Keratinocyte (primary cell): ENCODE data around the gene MME. TPM values are rescaled to one million over a fixed set of nuclear protein-coding genes. Genes with fewer than 3 reads are reported as not detected.
"Not testable (repeated sequence)": the region's sequence is repeated elsewhere in the genome, so short reads cannot be mapped to it uniquely, and the experiment has no call there.

ENCODE experiments used
- DNase-seq: peaks from one replicate; pipeline ENCODE4 v3.0.0-alpha.2; 2011; ENCODE audit warnings: low read depth, missing footprints, low spot score
- FAIRE-seq: peaks from 2 replicates; lab custom pipeline; 2011; peaks lifted over from hg19 to GRCh38; lab: Jason Lieb, UNC
- H2AFZ ChIP-seq: 2 replicates; pipeline ENCODE4 v1.6.0; 2012; ENCODE audit warnings: low read length, control low read depth, inconsistent platforms; ENCODE audit not compliant: control insufficient read depth
- H3K27ac ChIP-seq: 2 replicates; pipeline ENCODE4 v1.5.1; 2011; ENCODE audit warnings: low read length; ENCODE audit not compliant: control insufficient read depth, insufficient read depth
- H3K27me3 ChIP-seq: 3 replicates; pipeline ENCODE4 v1.6.0; 2011; ENCODE audit warnings: low read length; ENCODE audit not compliant: control insufficient read depth, insufficient read depth; ENCODE audit errors: extremely low read depth
- H3K36me3 ChIP-seq, 2 experiments: 2 replicates in 1 of 2; 3 replicates in 1 of 2; pipeline ENCODE4 v1.5.1; 2011; ENCODE audit warnings: low read length in 2 of 2, mild to moderate bottlenecking in 1 of 2; ENCODE audit not compliant: control insufficient read depth in 2 of 2, insufficient read depth in 2 of 2; ENCODE audit errors: extremely low read depth in 1 of 2
- H3K4me1 ChIP-seq: 3 replicates; pipeline ENCODE4 v1.5.1; 2011; ENCODE audit warnings: low read length; ENCODE audit not compliant: control insufficient read depth, insufficient read depth; ENCODE audit errors: extremely low read depth
- H3K4me2 ChIP-seq: 3 replicates; pipeline ENCODE4 v1.6.0; 2011; ENCODE audit warnings: low read depth, low read length; ENCODE audit not compliant: control insufficient read depth, insufficient read depth; ENCODE audit errors: extremely low read depth
- H3K4me3 ChIP-seq, 3 experiments: fragments of 200-600 bp in 1 of 3; sonication (generic) in 1 of 3; 2 replicates in 2 of 3; 3 replicates in 1 of 3; pipeline ENCODE4 v1.5.1; 2011 to 2016; ENCODE audit warnings: low read length in 3 of 3, mild to moderate bottlenecking in 3 of 3, control low read depth in 2 of 3, inconsistent platforms in 1 of 3, low read depth in 1 of 3, mixed read lengths in 1 of 3, mixed run types in 1 of 3, moderate library complexity in 1 of 3; ENCODE audit not compliant: control insufficient read depth in 2 of 3, insufficient read depth in 2 of 3; ENCODE audit errors: extremely low read depth in 1 of 3
- H3K79me2 ChIP-seq: 2 replicates; pipeline ENCODE4 v1.6.0; 2012; ENCODE audit warnings: low read length; ENCODE audit not compliant: control insufficient read depth, insufficient read depth
- H3K9ac ChIP-seq: 3 replicates; pipeline ENCODE4 v1.6.0; 2011; ENCODE audit warnings: low read length; ENCODE audit not compliant: control insufficient read depth, insufficient read depth; ENCODE audit errors: extremely low read depth
- H3K9me1 ChIP-seq: 3 replicates; pipeline ENCODE4 v1.6.0; 2011; ENCODE audit warnings: low read length; ENCODE audit not compliant: control insufficient read depth, insufficient read depth; ENCODE audit errors: extremely low read depth
- H3K9me3 ChIP-seq: 2 replicates; pipeline ENCODE4 v1.5.1; 2012; ENCODE audit warnings: low read depth, low read length; ENCODE audit not compliant: control insufficient read depth
- H4K20me1 ChIP-seq: 3 replicates; pipeline ENCODE4 v1.6.0; 2011; ENCODE audit warnings: low read length; ENCODE audit not compliant: control insufficient read depth, insufficient read depth; ENCODE audit errors: extremely low read depth
- EZH2 ChIP-seq: IDR thresholded peaks from one replicate; pipeline ENCODE4 v1.6.1; 2012; ENCODE audit warnings: inconsistent platforms, mild to moderate bottlenecking, low read length, moderate library complexity
- dilution Hi-C: fragments of 300-500 bp; cut with MboI; formaldehyde crosslinking; loops from one replicate; pipeline ENCODE4 v1.7.0; 2020; ENCODE audit warnings: low sequenced_read_pairs; ENCODE audit not compliant: extremely low pct_ligation_motif_present
- polyA plus RNA-seq, 5 experiments: library from polyadenylated mRNA; depleted of rRNA in 3 of 5; stranded (reverse) in 3 of 5; stranded (forward) in 1 of 5; unstranded in 1 of 5; fragments of >200 nt; gene quantifications; 1 replicate in 1 of 5; 2 replicates in 3 of 5; 3 replicates in 1 of 5; pipeline versions ENCODE4 v1.2.1 to v1.2.3, GENCODE V29; 2011 to 2012; ENCODE audit warnings: missing spikeins in 2 of 5, low read depth in 1 of 5, low replicate concordance in 1 of 5
- TF ChIP-seq, protein P1 (sequence below), 3 experiments: IDR thresholded peaks in 1 of 3; conservative IDR thresholded peaks in 1 of 3; optimal IDR thresholded peaks in 1 of 3; 2 replicates in 2 of 3; 3 replicates in 1 of 3; pipeline versions ENCODE3 to v1.5.1; 2011; ENCODE audit warnings: low read length in 3 of 3, mild to moderate bottlenecking in 3 of 3, moderate library complexity in 2 of 3, control low read depth in 1 of 3, inconsistent platforms in 1 of 3; ENCODE audit not compliant: insufficient read depth in 2 of 3; ENCODE audit errors: extremely low read depth in 1 of 3

The MME gene
- polyA plus RNA-seq, 1 donor (not counting 4 experiments of a cell fraction or from before 2014, with no cell fraction given) = 2.0 TPM

DNA sequence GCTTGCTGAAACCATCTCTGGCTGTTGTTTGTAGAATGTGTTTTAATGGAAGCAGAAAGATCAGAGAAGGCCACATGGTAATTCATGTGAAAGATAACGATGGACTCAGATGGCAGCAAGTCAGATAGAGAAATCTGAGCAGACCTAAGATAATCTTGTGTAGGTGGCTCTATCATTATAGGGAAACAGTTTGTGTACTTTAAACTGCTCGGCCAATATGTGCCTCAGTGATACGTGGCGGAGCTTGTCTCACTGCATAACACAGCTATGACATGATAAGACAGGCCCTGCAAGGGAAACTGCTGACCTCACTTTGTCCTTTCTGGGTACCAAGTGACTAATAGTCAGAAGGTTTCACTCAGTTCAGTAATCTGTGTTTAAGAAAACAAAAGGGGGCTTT lies 51.0 kb downstream of the MME start:
- Histone ChIP-seq H3K4me2 (peak overlapping the region; percentile 46), H3K4me1 (peaks cover 10% of the 10 kb centered on the region), H3K27me3 (no peaks in the 10 kb centered on the region), H3K9me1 (no peaks in the 10 kb centered on the region), H3K36me3 (no peaks in the 10 kb centered on the region), H3K4me3 (no peak overlapping the region), H3K9me3 (no peaks in the 10 kb centered on the region), H3K9ac (no peak overlapping the region), H3K27ac (peak overlapping the region; percentile 63), H2AFZ (peak overlapping the region; percentile 53), H3K79me2 (no peaks in the 10 kb centered on the region), H4K20me1 (no peaks in the 10 kb centered on the region)
- dilution Hi-C loops = no loop called here
- peak; percentile 44 for FAIRE-seq
- DNase-seq = no peak
- TF ChIP-seq, protein P1, sequence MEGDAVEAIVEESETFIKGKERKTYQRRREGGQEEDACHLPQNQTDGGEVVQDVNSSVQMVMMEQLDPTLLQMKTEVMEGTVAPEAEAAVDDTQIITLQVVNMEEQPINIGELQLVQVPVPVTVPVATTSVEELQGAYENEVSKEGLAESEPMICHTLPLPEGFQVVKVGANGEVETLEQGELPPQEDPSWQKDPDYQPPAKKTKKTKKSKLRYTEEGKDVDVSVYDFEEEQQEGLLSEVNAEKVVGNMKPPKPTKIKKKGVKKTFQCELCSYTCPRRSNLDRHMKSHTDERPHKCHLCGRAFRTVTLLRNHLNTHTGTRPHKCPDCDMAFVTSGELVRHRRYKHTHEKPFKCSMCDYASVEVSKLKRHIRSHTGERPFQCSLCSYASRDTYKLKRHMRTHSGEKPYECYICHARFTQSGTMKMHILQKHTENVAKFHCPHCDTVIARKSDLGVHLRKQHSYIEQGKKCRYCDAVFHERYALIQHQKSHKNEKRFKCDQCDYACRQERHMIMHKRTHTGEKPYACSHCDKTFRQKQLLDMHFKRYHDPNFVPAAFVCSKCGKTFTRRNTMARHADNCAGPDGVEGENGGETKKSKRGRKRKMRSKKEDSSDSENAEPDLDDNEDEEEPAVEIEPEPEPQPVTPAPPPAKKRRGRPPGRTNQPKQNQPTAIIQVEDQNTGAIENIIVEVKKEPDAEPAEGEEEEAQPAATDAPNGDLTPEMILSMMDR (optimal IDR thresholded peaks at IDR 0.05 in 1 of 3, IDR thresholded peaks at IDR 0.05 in 1 of 3, conservative IDR thresholded peaks at IDR 0.05 in 1 of 3; ENCODE audit: extremely low read depth in 1 of 3, insufficient read depth in 2 of 3, low read length in 3 of 3) = no peak
- no peak for TF ChIP-seq EZH2

DNA sequence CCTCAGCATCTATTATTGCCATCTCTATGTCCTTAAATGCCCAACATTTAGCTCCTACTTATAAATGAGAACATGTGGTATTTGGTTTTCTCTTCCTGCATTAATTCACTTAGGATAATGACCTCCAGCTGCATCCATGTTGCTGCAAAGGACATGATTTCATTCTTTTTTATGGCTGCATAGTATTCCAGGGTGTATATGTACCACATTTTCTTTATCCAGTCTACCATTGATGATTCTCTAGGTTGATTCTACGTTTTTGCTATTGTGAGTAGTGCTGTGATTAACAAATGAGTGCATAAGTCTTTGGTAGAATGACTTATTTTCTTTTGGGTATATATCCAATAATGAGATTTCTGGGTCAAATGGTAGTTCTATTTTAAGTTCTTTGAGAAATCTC lies 54.2 kb downstream of the MME start:
- H3K4me1 ChIP-seq = peaks cover 10% of the 10 kb centered on the region
- DNase-seq, dilution Hi-C loops, H4K20me1 ChIP-seq, H3K4me3 ChIP-seq, H3K9me1 ChIP-seq, H3K4me2 ChIP-seq, H2AFZ ChIP-seq, FAIRE-seq, H3K9ac ChIP-seq, H3K9me3 ChIP-seq, H3K27me3 ChIP-seq, H3K36me3 ChIP-seq, H3K27ac ChIP-seq, H3K79me2 ChIP-seq: not testable (repeated sequence)

DNA sequence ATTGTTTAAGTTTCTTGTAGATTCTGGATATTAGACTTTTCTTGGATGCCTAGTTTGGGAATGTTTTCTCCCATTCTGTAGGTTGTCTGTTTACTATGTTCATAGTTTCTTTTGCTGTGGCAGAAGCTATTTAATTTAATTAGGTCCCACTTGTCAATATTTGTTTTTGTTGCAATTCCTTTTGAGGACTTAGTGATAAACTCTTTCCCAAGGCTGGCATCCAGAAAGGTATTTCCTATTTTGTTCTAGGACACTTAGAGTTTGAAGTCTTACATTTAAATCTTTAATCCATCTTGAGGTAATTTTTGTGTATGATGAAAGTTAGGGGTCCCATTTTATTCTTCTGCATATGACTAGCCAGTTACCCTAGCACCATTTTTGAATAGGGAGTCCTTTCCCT lies 54.9 kb downstream of the MME start:
- Histone ChIP-seq H4K20me1 (no peaks in the 10 kb centered on the region), H3K4me2 (no peak overlapping the region), H3K27ac (no peak overlapping the region), H3K79me2 (no peaks in the 10 kb centered on the region), H3K9ac (no peak overlapping the region), H3K9me3 (no peaks in the 10 kb centered on the region), H3K9me1 (no peaks in the 10 kb centered on the region), H3K4me1 (peaks cover 10% of the 10 kb centered on the region), H3K4me3 (no peak overlapping the region), H3K36me3 (no peaks in the 10 kb centered on the region), H3K27me3 (no peaks in the 10 kb centered on the region), H2AFZ (no peak overlapping the region)
- TF ChIP-seq, protein P1 (optimal IDR thresholded peaks at IDR 0.05 in 1 of 3, IDR thresholded peaks at IDR 0.05 in 1 of 3, conservative IDR thresholded peaks at IDR 0.05 in 1 of 3; ENCODE audit: extremely low read depth in 1 of 3, insufficient read depth in 2 of 3, low read length in 3 of 3) = no peak
- no peak for TF ChIP-seq EZH2
- dilution Hi-C loops = no loop called here
- no peak for FAIRE-seq
- no peak for DNase-seq
